Liver (tissue), 9 donors: ENCODE measurements around the gene RBM47. TPM values are rescaled to one million over a fixed set of nuclear protein-coding genes. Genes with fewer than 3 reads are reported as not detected.

ENCODE experiments used
- DNase-seq: peaks from one replicate; pipeline ENCODE4 v3.0.0-alpha.2; 2017; ENCODE audit warnings: low spot score
- H3K27ac ChIP-seq, 2 donors: one replicate each; pipeline ENCODE4 v1.7.0; 2013; ENCODE audit warnings: inconsistent platforms in 2 of 2, low read length in 2 of 2, control low read depth in 1 of 2, low read depth in 1 of 2, mild to moderate bottlenecking in 1 of 2
- H3K27me3 ChIP-seq, 4 donors: one replicate each; pipeline versions ENCODE4 v1.6.1 to v1.7.0; 2013; ENCODE audit warnings: low read length in 3 of 4, inconsistent platforms in 1 of 4, mild to moderate bottlenecking in 1 of 4, moderate library complexity in 1 of 4; ENCODE audit not compliant: control insufficient read depth in 4 of 4, insufficient read depth in 4 of 4
- H3K36me3 ChIP-seq, 4 donors: one replicate each; pipeline versions ENCODE4 v1.6.1 to v1.7.0; 2013; ENCODE audit warnings: low read length in 3 of 4, mild to moderate bottlenecking in 3 of 4, low read depth in 1 of 4, moderate library complexity in 1 of 4; ENCODE audit not compliant: control insufficient read depth in 4 of 4, insufficient read depth in 3 of 4
- H3K4me1 ChIP-seq, 4 donors: one replicate each; pipeline versions ENCODE4 v1.6.1 to v1.7.0; 2013; ENCODE audit warnings: low read length in 3 of 4, mild to moderate bottlenecking in 3 of 4, moderate library complexity in 1 of 4; ENCODE audit not compliant: control insufficient read depth in 4 of 4, insufficient read depth in 4 of 4
- H3K4me3 ChIP-seq, 3 donors: one replicate each; pipeline versions ENCODE4 v1.6.1 to v1.7.0; 2013; ENCODE audit warnings: low read length in 3 of 3, control low read depth in 1 of 3, low read depth in 1 of 3, mild to moderate bottlenecking in 1 of 3
- H3K9ac ChIP-seq, 2 donors: one replicate each; pipeline ENCODE4 v1.7.0; 2013; ENCODE audit warnings: low read length in 2 of 2, mild to moderate bottlenecking in 2 of 2, moderate library complexity in 2 of 2, control low read depth in 1 of 2, low read depth in 1 of 2
- H3K9me3 ChIP-seq, 4 donors: one replicate each; pipeline versions ENCODE4 v1.6.1 to v1.7.0; 2013; ENCODE audit warnings: low read length in 3 of 4; ENCODE audit not compliant: control insufficient read depth in 4 of 4
- EGR1 ChIP-seq, 2 donors: IDR thresholded peaks; 2 replicates each; pipeline ENCODE4 v1.6.1; 2016 to 2018; ENCODE audit warnings: antibody characterized with exemption in 2 of 2, low read depth in 2 of 2
- FOXA1 ChIP-seq: IDR thresholded peaks from 2 replicates; pipeline ENCODE4 v1.6.1; 2016; ENCODE audit warnings: antibody characterized with exemption
- FOXA2 ChIP-seq: IDR thresholded peaks from 2 replicates; pipeline ENCODE4 v1.6.1; 2016; ENCODE audit warnings: antibody characterized with exemption
- GABPA ChIP-seq, 2 donors: IDR thresholded peaks in 1 of 2; conservative IDR thresholded peaks in 1 of 2; 2 replicates each; pipeline ENCODE4 v1.6.1; 2016; ENCODE audit warnings: antibody characterized with exemption in 2 of 2, mild to moderate bottlenecking in 1 of 2, moderate library complexity in 1 of 2
- HNF4A ChIP-seq, 2 donors: conservative IDR thresholded peaks; 2 replicates each; pipeline ENCODE4 v1.6.1; 2016; ENCODE audit warnings: antibody characterized with exemption in 2 of 2, mild to moderate bottlenecking in 2 of 2
- HNF4G ChIP-seq: IDR thresholded peaks from 2 replicates; pipeline ENCODE4 v1.6.1; 2016; ENCODE audit warnings: antibody characterized with exemption
- JUND ChIP-seq, 2 donors: IDR thresholded peaks; 2 replicates each; pipeline ENCODE4 v1.6.1; 2016; ENCODE audit warnings: antibody characterized with exemption in 2 of 2
- NR2F2 ChIP-seq: IDR thresholded peaks from 2 replicates; pipeline ENCODE4 v1.6.1; 2016; ENCODE audit warnings: antibody characterized with exemption
- RAD21 ChIP-seq, 2 donors: IDR thresholded peaks; 2 replicates each; pipeline ENCODE4 v1.6.1; 2016; ENCODE audit warnings: antibody characterized with exemption in 2 of 2, mild to moderate bottlenecking in 2 of 2
- RXRA ChIP-seq, 2 donors: IDR thresholded peaks; 2 replicates each; pipeline ENCODE4 v1.6.1; 2017 to 2018; ENCODE audit warnings: antibody characterized with exemption in 2 of 2, mild to moderate bottlenecking in 1 of 2
- SP1 ChIP-seq: IDR thresholded peaks from 2 replicates; pipeline ENCODE4 v1.6.1; 2018; ENCODE audit warnings: antibody characterized with exemption, mild to moderate bottlenecking
- TAF1 ChIP-seq: conservative IDR thresholded peaks from 2 replicates; pipeline ENCODE4 v1.6.1; 2016; ENCODE audit warnings: antibody characterized with exemption, mild to moderate bottlenecking
- YY1 ChIP-seq: IDR thresholded peaks from 2 replicates; pipeline ENCODE4 v1.6.1; 2016; ENCODE audit warnings: antibody characterized with exemption, mild to moderate bottlenecking
- WGBS: extraction: QIAGEN DNeasy Blood & Tissue Kit; methylation state at CpG from one replicate; pipeline ENCODE4 v1.1.7; 2013; 5-methylcytosine and 5-hydroxymethylcytosine counted together
- polyA plus RNA-seq, 2 donors: library from polyadenylated mRNA; stranded (reverse) in 1 of 2; unstranded in 1 of 2; fragments of 200-250 nt in 1 of 2; fragments of >200 nt in 1 of 2; fragmentation: Nextera tagmentation in 1 of 2; extraction: Ambion mirVana in 1 of 2; gene quantifications; one replicate each; pipeline versions ENCODE4 v1.2.1 to v1.2.3, GENCODE V29; 2013 to 2015
- total RNA-seq, 2 donors: library from RNA; depleted of rRNA; stranded (reverse); fragments of >200 nt; gene quantifications; one replicate each; pipeline ENCODE4 v1.2.3, GENCODE V29; 2014
- TF ChIP-seq, protein P1 (sequence below): IDR thresholded peaks from 2 replicates; pipeline ENCODE4 v1.6.1; 2016; ENCODE audit warnings: antibody characterized with exemption
- TF ChIP-seq, protein P2 (sequence below): IDR thresholded peaks from 2 replicates; pipeline ENCODE4 v1.6.1; 2016; ENCODE audit warnings: antibody characterized with exemption, mild to moderate bottlenecking
- TF ChIP-seq, protein P3 (sequence below): IDR thresholded peaks from 2 replicates; pipeline ENCODE4 v1.6.1; 2016; ENCODE audit warnings: antibody characterized with exemption
- TF ChIP-seq, protein P4 (sequence below): IDR thresholded peaks from 2 replicates; pipeline ENCODE4 v1.6.1; 2016; ENCODE audit warnings: antibody characterized with exemption
- TF ChIP-seq, protein P5 (sequence below): fragments of 150-350 bp; IDR thresholded peaks from 2 replicates; pipeline ENCODE4 v1.5.1; 2017; ENCODE audit warnings: improper control_type of control experiment, low read depth, low read length; ENCODE audit not compliant: missing input control
- donor health status: healthy.
- donor health status: healthy.
- donor health status: healthy.
- donor health status: healthy.
- donor health status: healthy.

RBM47 gene
- total and polyA plus RNA-seq, 4 donors = 16.5 to 81.2 (median 24.7) TPM

DNA sequence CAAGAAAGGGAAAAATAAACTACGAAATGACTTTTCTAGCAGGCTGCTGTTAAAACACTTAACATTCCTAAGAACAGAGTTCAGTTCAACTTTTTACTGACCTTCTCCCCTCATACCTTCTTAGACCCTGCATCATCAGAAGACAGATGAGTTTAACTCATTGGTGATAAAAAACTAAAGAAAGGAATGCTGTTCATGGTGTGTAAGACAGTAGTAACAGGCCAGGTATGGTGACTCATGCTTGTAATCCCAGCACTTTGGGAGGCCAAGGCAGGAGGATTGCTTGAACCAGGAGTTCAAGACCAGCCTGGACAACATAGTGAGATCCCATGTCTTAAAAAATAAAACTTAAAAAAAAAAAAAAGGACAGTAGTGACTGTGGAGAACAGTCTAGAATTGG, 16.2 kb downstream of the RBM47 start:
- 86% methylated on average over 1 of the region's 1 CpG for WGBS
- Histone ChIP-seq H3K9me3 (no peaks in the 10 kb centered on the region), H3K4me1 (peaks cover 0 to 7% (median 0%) of the 10 kb centered on the region in 4 donors)

DNA sequence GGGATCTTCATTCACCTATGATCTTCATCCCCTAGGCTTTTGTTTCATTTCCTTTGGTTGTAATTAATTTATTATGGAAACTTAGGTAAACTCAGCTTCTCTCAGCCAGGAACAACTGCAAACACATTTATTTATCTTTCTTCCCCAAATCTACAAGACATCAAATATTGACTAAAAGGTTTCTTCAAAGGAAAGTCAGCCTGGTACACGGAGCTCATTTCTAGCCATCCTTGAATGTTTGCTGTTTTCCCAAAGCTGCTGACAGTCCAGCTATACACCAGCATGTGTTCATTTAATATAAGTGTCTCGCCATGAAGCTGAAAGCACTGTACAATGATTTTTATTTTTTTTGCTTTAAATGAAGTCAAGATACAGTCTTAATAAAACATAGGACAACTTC, 16.8 kb downstream of the RBM47 start:
- DNase-seq = no peak
- H3K9me3 ChIP-seq = no peaks in the 10 kb centered on the region
- H3K27me3 ChIP-seq = no peaks in the 10 kb centered on the region
- WGBS = 73% methylated on average over 2 of the region's 2 CpGs
- peaks cover 0 to 7% (median 0%) of the 10 kb centered on the region in 4 donors for H3K4me1 ChIP-seq
- no peak overlapping the region for H3K9ac ChIP-seq
- H3K27ac ChIP-seq = no peak overlapping the region
- no peaks in the 10 kb centered on the region for H3K36me3 ChIP-seq
- no peak overlapping the region for H3K4me3 ChIP-seq
- TF ChIP-seq SP1 (no peak), RAD21 (IDR thresholded peaks at IDR 0.05) (no peak), NR2F2 (no peak), JUND (IDR thresholded peaks at IDR 0.05) (no peak), FOXA1 (no peak), TAF1 (no peak), GABPA (IDR thresholded peaks at IDR 0.05 in 1 of 2, conservative IDR thresholded peaks at IDR 0.05 in 1 of 2) (no peak)
- TF ChIP-seq, protein P1, sequence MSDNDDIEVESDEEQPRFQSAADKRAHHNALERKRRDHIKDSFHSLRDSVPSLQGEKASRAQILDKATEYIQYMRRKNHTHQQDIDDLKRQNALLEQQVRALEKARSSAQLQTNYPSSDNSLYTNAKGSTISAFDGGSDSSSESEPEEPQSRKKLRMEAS = no peak
- TF ChIP-seq, protein P2, sequence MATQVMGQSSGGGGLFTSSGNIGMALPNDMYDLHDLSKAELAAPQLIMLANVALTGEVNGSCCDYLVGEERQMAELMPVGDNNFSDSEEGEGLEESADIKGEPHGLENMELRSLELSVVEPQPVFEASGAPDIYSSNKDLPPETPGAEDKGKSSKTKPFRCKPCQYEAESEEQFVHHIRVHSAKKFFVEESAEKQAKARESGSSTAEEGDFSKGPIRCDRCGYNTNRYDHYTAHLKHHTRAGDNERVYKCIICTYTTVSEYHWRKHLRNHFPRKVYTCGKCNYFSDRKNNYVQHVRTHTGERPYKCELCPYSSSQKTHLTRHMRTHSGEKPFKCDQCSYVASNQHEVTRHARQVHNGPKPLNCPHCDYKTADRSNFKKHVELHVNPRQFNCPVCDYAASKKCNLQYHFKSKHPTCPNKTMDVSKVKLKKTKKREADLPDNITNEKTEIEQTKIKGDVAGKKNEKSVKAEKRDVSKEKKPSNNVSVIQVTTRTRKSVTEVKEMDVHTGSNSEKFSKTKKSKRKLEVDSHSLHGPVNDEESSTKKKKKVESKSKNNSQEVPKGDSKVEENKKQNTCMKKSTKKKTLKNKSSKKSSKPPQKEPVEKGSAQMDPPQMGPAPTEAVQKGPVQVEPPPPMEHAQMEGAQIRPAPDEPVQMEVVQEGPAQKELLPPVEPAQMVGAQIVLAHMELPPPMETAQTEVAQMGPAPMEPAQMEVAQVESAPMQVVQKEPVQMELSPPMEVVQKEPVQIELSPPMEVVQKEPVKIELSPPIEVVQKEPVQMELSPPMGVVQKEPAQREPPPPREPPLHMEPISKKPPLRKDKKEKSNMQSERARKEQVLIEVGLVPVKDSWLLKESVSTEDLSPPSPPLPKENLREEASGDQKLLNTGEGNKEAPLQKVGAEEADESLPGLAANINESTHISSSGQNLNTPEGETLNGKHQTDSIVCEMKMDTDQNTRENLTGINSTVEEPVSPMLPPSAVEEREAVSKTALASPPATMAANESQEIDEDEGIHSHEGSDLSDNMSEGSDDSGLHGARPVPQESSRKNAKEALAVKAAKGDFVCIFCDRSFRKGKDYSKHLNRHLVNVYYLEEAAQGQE = no peak

More for the DNA sequence above, 16.2 kb downstream of the RBM47 start:
- Histone ChIP-seq H3K9ac (no peak overlapping the region), H3K4me3 (no peak overlapping the region), H3K27ac (no peak overlapping the region), H3K27me3 (no peaks in the 10 kb centered on the region), H3K36me3 (no peaks in the 10 kb centered on the region)
- DNase-seq = no peak
- no peak for TF ChIP-seq TAF1
- no peak for TF ChIP-seq RXRA (IDR thresholded peaks at IDR 0.05)
- TF ChIP-seq FOXA2 = no peak
- TF ChIP-seq, protein P3, sequence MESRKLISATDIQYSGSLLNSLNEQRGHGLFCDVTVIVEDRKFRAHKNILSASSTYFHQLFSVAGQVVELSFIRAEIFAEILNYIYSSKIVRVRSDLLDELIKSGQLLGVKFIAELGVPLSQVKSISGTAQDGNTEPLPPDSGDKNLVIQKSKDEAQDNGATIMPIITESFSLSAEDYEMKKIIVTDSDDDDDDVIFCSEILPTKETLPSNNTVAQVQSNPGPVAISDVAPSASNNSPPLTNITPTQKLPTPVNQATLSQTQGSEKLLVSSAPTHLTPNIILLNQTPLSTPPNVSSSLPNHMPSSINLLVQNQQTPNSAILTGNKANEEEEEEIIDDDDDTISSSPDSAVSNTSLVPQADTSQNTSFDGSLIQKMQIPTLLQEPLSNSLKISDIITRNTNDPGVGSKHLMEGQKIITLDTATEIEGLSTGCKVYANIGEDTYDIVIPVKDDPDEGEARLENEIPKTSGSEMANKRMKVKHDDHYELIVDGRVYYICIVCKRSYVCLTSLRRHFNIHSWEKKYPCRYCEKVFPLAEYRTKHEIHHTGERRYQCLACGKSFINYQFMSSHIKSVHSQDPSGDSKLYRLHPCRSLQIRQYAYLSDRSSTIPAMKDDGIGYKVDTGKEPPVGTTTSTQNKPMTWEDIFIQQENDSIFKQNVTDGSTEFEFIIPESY = no peak
- TF ChIP-seq NR2F2 = no peak
- no peak for TF ChIP-seq HNF4A (conservative IDR thresholded peaks at IDR 0.05)
- no peak for TF ChIP-seq RAD21 (IDR thresholded peaks at IDR 0.05)
- TF ChIP-seq JUND (IDR thresholded peaks at IDR 0.05) = no peak
- no peak for TF ChIP-seq GABPA (IDR thresholded peaks at IDR 0.05 in 1 of 2, conservative IDR thresholded peaks at IDR 0.05 in 1 of 2)
- TF ChIP-seq, protein P2 = no peak
- TF ChIP-seq, protein P4, sequence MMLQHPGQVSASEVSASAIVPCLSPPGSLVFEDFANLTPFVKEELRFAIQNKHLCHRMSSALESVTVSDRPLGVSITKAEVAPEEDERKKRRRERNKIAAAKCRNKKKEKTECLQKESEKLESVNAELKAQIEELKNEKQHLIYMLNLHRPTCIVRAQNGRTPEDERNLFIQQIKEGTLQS = no peak
- TF ChIP-seq YY1 = no peak
- no peak for TF ChIP-seq HNF4G
- no peak for TF ChIP-seq SP1
- TF ChIP-seq, protein P1 = no peak
- TF ChIP-seq, protein P5, sequence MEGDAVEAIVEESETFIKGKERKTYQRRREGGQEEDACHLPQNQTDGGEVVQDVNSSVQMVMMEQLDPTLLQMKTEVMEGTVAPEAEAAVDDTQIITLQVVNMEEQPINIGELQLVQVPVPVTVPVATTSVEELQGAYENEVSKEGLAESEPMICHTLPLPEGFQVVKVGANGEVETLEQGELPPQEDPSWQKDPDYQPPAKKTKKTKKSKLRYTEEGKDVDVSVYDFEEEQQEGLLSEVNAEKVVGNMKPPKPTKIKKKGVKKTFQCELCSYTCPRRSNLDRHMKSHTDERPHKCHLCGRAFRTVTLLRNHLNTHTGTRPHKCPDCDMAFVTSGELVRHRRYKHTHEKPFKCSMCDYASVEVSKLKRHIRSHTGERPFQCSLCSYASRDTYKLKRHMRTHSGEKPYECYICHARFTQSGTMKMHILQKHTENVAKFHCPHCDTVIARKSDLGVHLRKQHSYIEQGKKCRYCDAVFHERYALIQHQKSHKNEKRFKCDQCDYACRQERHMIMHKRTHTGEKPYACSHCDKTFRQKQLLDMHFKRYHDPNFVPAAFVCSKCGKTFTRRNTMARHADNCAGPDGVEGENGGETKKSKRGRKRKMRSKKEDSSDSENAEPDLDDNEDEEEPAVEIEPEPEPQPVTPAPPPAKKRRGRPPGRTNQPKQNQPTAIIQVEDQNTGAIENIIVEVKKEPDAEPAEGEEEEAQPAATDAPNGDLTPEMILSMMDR = no peak
- TF ChIP-seq EGR1 (IDR thresholded peaks at IDR 0.05; ENCODE audit: low read depth in 2 of 2) = no peak
